ENCODE data around the gene TMEFF2. TPM values are rescaled to one million over a fixed set of nuclear protein-coding genes. Genes with fewer than 3 reads are reported as not detected.

Gene TMEFF2
- total and polyA plus RNA-seq, 2 experiments from 2014 or later = 1.7 to 2.2 TPM

DNA sequence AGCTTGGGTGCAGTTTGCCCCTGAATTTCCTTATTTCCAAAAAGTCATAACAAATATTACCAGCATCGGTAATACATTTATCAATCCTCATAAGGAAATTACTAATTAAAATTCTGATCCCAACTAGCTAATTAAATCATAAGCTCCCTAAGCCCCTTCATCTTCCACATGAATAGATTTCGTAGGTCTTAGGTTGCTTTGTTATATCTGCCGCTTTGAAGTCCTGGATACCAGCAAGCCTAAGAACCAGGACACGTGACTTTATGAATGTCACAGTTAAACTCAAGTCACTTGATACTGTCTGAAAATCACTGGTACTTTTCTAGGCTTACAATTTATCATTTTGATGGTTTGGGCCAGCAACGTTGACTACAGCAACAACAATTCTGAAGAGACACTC is 213.0 kb downstream of the TMEFF2 start:
- Mint-ChIP-seq H3K4me1 (peaks cover 34% of the 10 kb centered on the region), H3K4me3 (no peak overlapping the region), H3K36me3 (ENCODE audit: low read depth) (no peaks in the 10 kb centered on the region), H3K9me3 (no peaks in the 10 kb centered on the region), H3K27me3 (ENCODE audit: insufficient read depth, low read depth, poor library complexity) (no peaks in the 10 kb centered on the region), H3K27ac (no peak overlapping the region)
- no peaks in the 10 kb centered on the region for H3K27me3 ChIP-seq (ENCODE audit: insufficient read depth)
- no peaks in the 10 kb centered on the region for H3K36me3 ChIP-seq (ENCODE audit: insufficient read depth)
- no peak overlapping the region for H3K4me2 ChIP-seq
- H2AFZ ChIP-seq = no peak overlapping the region
- ATAC-seq (no peak), DNase-seq (ENCODE audit: low spot score) (no peak)
- H3F3A ChIP-seq (replicated peaks; ENCODE audit: low read depth) = no peaks in the 10 kb centered on the region
- no peaks in the 10 kb centered on the region for H3K79me2 ChIP-seq (replicated peaks; ENCODE audit: insufficient read depth)
- H3K4me1 ChIP-seq (ENCODE audit: insufficient read depth) = peaks cover 35% of the 10 kb centered on the region
- no peak overlapping the region for H3K4me3 ChIP-seq
- no peaks in the 10 kb centered on the region for H3K9me2 ChIP-seq (ENCODE audit: insufficient read depth)
- TF ChIP-seq, protein P1, sequence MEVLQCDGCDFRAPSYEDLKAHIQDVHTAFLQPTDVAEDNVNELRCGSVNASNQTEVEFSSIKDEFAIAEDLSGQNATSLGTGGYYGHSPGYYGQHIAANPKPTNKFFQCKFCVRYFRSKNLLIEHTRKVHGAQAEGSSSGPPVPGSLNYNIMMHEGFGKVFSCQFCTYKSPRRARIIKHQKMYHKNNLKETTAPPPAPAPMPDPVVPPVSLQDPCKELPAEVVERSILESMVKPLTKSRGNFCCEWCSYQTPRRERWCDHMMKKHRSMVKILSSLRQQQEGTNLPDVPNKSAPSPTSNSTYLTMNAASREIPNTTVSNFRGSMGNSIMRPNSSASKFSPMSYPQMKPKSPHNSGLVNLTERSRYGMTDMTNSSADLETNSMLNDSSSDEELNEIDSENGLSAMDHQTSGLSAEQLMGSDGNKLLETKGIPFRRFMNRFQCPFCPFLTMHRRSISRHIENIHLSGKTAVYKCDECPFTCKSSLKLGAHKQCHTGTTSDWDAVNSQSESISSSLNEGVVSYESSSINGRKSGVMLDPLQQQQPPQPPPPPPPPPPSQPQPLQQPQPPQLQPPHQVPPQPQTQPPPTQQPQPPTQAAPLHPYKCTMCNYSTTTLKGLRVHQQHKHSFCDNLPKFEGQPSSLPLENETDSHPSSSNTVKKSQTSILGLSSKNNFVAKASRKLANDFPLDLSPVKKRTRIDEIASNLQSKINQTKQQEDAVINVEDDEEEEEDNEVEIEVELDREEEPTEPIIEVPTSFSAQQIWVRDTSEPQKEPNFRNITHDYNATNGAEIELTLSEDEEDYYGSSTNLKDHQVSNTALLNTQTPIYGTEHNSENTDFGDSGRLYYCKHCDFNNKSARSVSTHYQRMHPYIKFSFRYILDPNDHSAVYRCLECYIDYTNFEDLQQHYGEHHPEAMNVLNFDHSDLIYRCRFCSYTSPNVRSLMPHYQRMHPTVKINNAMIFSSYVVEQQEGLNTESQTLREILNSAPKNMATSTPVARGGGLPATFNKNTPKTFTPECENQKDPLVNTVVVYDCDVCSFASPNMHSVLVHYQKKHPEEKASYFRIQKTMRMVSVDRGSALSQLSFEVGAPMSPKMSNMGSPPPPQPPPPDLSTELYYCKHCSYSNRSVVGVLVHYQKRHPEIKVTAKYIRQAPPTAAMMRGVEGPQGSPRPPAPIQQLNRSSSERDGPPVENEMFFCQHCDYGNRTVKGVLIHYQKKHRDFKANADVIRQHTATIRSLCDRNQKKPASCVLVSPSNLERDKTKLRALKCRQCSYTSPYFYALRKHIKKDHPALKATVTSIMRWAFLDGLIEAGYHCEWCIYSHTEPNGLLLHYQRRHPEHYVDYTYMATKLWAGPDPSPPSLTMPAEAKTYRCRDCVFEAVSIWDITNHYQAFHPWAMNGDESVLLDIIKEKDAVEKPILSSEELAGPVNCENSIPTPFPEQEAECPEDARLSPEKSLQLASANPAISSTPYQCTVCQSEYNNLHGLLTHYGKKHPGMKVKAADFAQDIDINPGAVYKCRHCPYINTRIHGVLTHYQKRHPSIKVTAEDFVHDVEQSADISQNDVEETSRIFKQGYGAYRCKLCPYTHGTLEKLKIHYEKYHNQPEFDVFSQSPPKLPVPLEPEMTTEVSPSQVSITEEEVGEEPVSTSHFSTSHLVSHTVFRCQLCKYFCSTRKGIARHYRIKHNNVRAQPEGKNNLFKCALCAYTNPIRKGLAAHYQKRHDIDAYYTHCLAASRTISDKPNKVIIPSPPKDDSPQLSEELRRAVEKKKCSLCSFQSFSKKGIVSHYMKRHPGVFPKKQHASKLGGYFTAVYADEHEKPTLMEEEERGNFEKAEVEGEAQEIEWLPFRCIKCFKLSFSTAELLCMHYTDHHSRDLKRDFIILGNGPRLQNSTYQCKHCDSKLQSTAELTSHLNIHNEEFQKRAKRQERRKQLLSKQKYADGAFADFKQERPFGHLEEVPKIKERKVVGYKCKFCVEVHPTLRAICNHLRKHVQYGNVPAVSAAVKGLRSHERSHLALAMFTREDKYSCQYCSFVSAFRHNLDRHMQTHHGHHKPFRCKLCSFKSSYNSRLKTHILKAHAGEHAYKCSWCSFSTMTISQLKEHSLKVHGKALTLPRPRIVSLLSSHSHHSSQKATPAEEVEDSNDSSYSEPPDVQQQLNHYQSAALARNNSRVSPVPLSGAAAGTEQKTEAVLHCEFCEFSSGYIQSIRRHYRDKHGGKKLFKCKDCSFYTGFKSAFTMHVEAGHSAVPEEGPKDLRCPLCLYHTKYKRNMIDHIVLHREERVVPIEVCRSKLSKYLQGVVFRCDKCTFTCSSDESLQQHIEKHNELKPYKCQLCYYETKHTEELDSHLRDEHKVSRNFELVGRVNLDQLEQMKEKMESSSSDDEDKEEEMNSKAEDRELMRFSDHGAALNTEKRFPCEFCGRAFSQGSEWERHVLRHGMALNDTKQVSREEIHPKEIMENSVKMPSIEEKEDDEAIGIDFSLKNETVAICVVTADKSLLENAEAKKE (CRISPR knock-in tag; IDR thresholded peaks at IDR 0.05) = no peak
- H4K20me1 ChIP-seq (replicated peaks; ENCODE audit: insufficient read depth) = no peaks in the 10 kb centered on the region
- H3K27ac ChIP-seq (ENCODE audit: low read depth) = no peak overlapping the region

DNA sequence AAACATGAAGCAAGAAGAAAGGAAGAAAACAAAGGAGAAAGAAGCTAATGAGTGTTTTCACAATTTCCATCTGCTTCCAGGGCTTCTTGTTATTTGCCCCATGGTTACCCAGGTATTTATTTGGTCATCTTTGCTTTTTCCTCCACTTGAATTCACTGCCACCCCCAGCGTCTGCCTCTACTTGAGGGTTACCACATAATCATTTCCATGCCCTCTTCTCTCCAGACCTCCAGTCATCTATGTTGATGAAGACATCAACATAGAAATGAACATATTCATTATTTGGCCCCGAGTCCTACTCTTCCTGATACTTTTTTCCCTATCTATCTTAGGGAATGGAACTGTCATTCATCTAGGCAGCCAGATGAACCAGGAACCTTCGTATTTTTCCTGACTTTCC is 214.2 kb downstream of the TMEFF2 start:
- peak overlapping the region; percentile 54; the same call in 1 of the 2 replicates for H3K27ac Mint-ChIP-seq
- TF ChIP-seq ZNF331 (CRISPR knock-in tag; IDR thresholded peaks at IDR 0.05; ENCODE audit: low read depth) (no peak), CREB1 (CRISPR knock-in tag; IDR thresholded peaks at IDR 0.05; ENCODE audit: low read depth) (no peak), ZNF114 (CRISPR knock-in tag; IDR thresholded peaks at IDR 0.05) (no peak), NANOG (IDR thresholded peaks at IDR 0.05; ENCODE audit: borderline replicate concordance) (no peak), EZH2 (IDR thresholded peaks at IDR 0.05; ENCODE audit: low read depth, unreplicated experiment) (no peak), STAT1 (IDR thresholded peaks at IDR 0.05; ENCODE audit: unreplicated experiment) (no peak), EZH2phosphoT487 (IDR thresholded peaks at IDR 0.05; ENCODE audit: unreplicated experiment) (no peak)
- TF ChIP-seq, protein P2, sequence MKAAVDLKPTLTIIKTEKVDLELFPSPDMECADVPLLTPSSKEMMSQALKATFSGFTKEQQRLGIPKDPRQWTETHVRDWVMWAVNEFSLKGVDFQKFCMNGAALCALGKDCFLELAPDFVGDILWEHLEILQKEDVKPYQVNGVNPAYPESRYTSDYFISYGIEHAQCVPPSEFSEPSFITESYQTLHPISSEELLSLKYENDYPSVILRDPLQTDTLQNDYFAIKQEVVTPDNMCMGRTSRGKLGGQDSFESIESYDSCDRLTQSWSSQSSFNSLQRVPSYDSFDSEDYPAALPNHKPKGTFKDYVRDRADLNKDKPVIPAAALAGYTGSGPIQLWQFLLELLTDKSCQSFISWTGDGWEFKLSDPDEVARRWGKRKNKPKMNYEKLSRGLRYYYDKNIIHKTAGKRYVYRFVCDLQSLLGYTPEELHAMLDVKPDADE (IDR thresholded peaks at IDR 0.05) = no peak
- TF ChIP-seq, protein P3, sequence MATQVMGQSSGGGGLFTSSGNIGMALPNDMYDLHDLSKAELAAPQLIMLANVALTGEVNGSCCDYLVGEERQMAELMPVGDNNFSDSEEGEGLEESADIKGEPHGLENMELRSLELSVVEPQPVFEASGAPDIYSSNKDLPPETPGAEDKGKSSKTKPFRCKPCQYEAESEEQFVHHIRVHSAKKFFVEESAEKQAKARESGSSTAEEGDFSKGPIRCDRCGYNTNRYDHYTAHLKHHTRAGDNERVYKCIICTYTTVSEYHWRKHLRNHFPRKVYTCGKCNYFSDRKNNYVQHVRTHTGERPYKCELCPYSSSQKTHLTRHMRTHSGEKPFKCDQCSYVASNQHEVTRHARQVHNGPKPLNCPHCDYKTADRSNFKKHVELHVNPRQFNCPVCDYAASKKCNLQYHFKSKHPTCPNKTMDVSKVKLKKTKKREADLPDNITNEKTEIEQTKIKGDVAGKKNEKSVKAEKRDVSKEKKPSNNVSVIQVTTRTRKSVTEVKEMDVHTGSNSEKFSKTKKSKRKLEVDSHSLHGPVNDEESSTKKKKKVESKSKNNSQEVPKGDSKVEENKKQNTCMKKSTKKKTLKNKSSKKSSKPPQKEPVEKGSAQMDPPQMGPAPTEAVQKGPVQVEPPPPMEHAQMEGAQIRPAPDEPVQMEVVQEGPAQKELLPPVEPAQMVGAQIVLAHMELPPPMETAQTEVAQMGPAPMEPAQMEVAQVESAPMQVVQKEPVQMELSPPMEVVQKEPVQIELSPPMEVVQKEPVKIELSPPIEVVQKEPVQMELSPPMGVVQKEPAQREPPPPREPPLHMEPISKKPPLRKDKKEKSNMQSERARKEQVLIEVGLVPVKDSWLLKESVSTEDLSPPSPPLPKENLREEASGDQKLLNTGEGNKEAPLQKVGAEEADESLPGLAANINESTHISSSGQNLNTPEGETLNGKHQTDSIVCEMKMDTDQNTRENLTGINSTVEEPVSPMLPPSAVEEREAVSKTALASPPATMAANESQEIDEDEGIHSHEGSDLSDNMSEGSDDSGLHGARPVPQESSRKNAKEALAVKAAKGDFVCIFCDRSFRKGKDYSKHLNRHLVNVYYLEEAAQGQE (IDR thresholded peaks at IDR 0.05; ENCODE audit: unreplicated experiment) = no peak

More for the DNA sequence above, 214.2 kb downstream of the TMEFF2 start:
- Mint-ChIP-seq H3K4me1 (peaks cover 34% of the 10 kb centered on the region), H3K27me3 (ENCODE audit: insufficient read depth, low read depth, poor library complexity) (no peaks in the 10 kb centered on the region), H3K4me3 (no peak overlapping the region), H3K36me3 (ENCODE audit: low read depth) (no peaks in the 10 kb centered on the region), H3K9me3 (no peaks in the 10 kb centered on the region)
- Histone ChIP-seq H2AFZ (no peak overlapping the region), H3K27ac (ENCODE audit: low read depth) (peak overlapping the region; percentile 43; the same call in 1 of the 2 replicates), H3K4me3 (no peak overlapping the region), H3K9me2 (ENCODE audit: insufficient read depth) (no peaks in the 10 kb centered on the region), H3K79me2 (replicated peaks; ENCODE audit: insufficient read depth) (no peaks in the 10 kb centered on the region), H3K4me2 (0 out of 2 replicates have a peak overlapping the region, but pooled peaks have one; percentile 65), H3K36me3 (ENCODE audit: insufficient read depth) (no peaks in the 10 kb centered on the region), H3K27me3 (ENCODE audit: insufficient read depth) (no peaks in the 10 kb centered on the region), H4K20me1 (replicated peaks; ENCODE audit: insufficient read depth) (no peaks in the 10 kb centered on the region), H3F3A (replicated peaks; ENCODE audit: low read depth) (no peaks in the 10 kb centered on the region), H3K4me1 (ENCODE audit: insufficient read depth) (peaks cover 35% of the 10 kb centered on the region)
- DNase-seq (ENCODE audit: low spot score) = no peak
- ATAC-seq = no peak
